PC-3 (cell line): ENCODE results near the gene HOXB6. TPM values are rescaled to one million over a fixed set of nuclear protein-coding genes. Genes with fewer than 3 reads are reported as not detected.

Experiments used
- ATAC-seq: fragments of 200-7000 bp; cut with Tn5 transposase; 2 replicates; pipeline ENCODE4 v1.9.1; 2020; ENCODE audit warnings: mild to moderate bottlenecking, moderate library complexity
- BruUV-seq: library from RNA; stranded (reverse); fragments of 400-500 nt; replicated peaks from 2 replicates; lab custom pipeline; 2021; lab: Mats Ljungman, UMichigan
- CTCF ChIA-PET: fragments of 300-600 bp; sonication (Branson Sonifier 250); formaldehyde crosslinking; loops from one replicate; lab custom pipeline; 2022; ENCODE audit warnings: antibody characterized with exemption; lab: Charles Lee
- POLR2A ChIA-PET: fragments of 300-600 bp; sonication (Branson Sonifier 250); formaldehyde crosslinking; loops from one replicate; lab custom pipeline; 2022; ENCODE audit warnings: antibody characterized with exemption; ENCODE audit not compliant: unreplicated experiment; lab: Charles Lee
- DNase-seq: peaks from one replicate; pipeline ENCODE4 v3.0.0-alpha.2; 2015
- H2AFZ ChIP-seq: fragments of 300-600 bp; sonication (generic); 2 replicates; pipeline ENCODE4 v1.6.0; 2016; ENCODE audit warnings: antibody characterized with exemption, low read length
- H3F3A ChIP-seq: fragments of 300-600 bp; sonication (generic); one replicate; pipeline ENCODE4 v1.6.0; 2017; ENCODE audit warnings: antibody characterized with exemption, low read length, control low read depth, mild to moderate bottlenecking; ENCODE audit not compliant: unreplicated experiment
- H3K27ac ChIP-seq: fragments of 300-600 bp; sonication (generic); 2 replicates; pipeline ENCODE4 v1.5.1; 2016; ENCODE audit warnings: mild to moderate bottlenecking, low read length
- H3K27me3 ChIP-seq: fragments of 300-600 bp; sonication (generic); 2 replicates; pipeline ENCODE4 v1.6.1; 2016; ENCODE audit warnings: low read length, mixed read lengths
- H3K36me3 ChIP-seq: fragments of 300-600 bp; sonication (generic); 2 replicates; pipeline ENCODE4 v1.6.1; 2016; ENCODE audit warnings: low read depth, mixed run types, low read length, mixed read lengths
- H3K4me1 ChIP-seq: fragments of 300-600 bp; sonication (generic); 2 replicates; pipeline ENCODE4 v1.5.1; 2016; ENCODE audit warnings: low read length; ENCODE audit not compliant: insufficient read depth
- H3K4me2 ChIP-seq: fragments of 300-600 bp; sonication (generic); 2 replicates; pipeline ENCODE4 v1.6.0; 2016; ENCODE audit warnings: low read length
- H3K4me3 ChIP-seq: fragments of 300-600 bp; sonication (generic); 2 replicates; pipeline ENCODE4 v1.5.1; 2016; ENCODE audit warnings: mild to moderate bottlenecking, low read length, mixed read lengths
- H3K79me2 ChIP-seq: fragments of 300-600 bp; sonication (generic); 2 replicates; pipeline ENCODE4 v1.6.1; 2017; ENCODE audit warnings: low read length, mixed read lengths
- H3K9ac ChIP-seq: fragments of 300-600 bp; sonication (generic); 2 replicates; pipeline ENCODE4 v1.6.0; 2016; ENCODE audit warnings: mild to moderate bottlenecking, low read length
- H3K9me2 ChIP-seq: fragments of 300-600 bp; sonication (generic); replicated peaks from 2 replicates; pipeline ENCODE4 v1.6.1; 2016; ENCODE audit warnings: mixed run types, low read length, mixed read lengths
- H3K9me3 ChIP-seq: fragments of 300-600 bp; sonication (generic); 2 replicates; pipeline ENCODE4 v1.6.1; 2016; ENCODE audit warnings: low read length, mixed read lengths
- H4K20me1 ChIP-seq: fragments of 300-600 bp; sonication (generic); 2 replicates; pipeline ENCODE4 v1.6.1; 2016; ENCODE audit warnings: low read length, mixed read lengths
- EZH2 ChIP-seq: fragments of 300-600 bp; sonication (generic); IDR thresholded peaks from one replicate; pipeline ENCODE4 v1.6.1; 2017; ENCODE audit warnings: antibody characterized with exemption, mild to moderate bottlenecking, low read length; ENCODE audit not compliant: unreplicated experiment
- EZH2phosphoT487 ChIP-seq: fragments of 300-600 bp; sonication (generic); IDR thresholded peaks from 2 replicates; pipeline ENCODE4 v1.6.1; 2018; ENCODE audit warnings: mild to moderate bottlenecking, antibody characterized with exemption, low read length, borderline replicate concordance
- intact Hi-C: fragments of 100-400 bp; cut with micrococcal nuclease; formaldehyde crosslinking; loops from 2 replicates; pipeline ENCODE4 v1.9.0; 2023
- total RNA-seq: library from RNA; depleted of rRNA; stranded (reverse); fragments of >200 nt; gene quantifications from 2 replicates; pipeline ENCODE4 v1.2.3, GENCODE V29; 2014
- TF ChIP-seq, protein P1 (sequence below): fragments of 300-600 bp; sonication (generic); conservative IDR thresholded peaks from 2 replicates; pipeline ENCODE4 v1.5.1; 2017; ENCODE audit warnings: antibody characterized with exemption, low read depth, mild to moderate bottlenecking, low read length

HOXB6 gene
- total RNA-seq, 1 experiment from 2014 or later = 9.5 TPM

DNA sequence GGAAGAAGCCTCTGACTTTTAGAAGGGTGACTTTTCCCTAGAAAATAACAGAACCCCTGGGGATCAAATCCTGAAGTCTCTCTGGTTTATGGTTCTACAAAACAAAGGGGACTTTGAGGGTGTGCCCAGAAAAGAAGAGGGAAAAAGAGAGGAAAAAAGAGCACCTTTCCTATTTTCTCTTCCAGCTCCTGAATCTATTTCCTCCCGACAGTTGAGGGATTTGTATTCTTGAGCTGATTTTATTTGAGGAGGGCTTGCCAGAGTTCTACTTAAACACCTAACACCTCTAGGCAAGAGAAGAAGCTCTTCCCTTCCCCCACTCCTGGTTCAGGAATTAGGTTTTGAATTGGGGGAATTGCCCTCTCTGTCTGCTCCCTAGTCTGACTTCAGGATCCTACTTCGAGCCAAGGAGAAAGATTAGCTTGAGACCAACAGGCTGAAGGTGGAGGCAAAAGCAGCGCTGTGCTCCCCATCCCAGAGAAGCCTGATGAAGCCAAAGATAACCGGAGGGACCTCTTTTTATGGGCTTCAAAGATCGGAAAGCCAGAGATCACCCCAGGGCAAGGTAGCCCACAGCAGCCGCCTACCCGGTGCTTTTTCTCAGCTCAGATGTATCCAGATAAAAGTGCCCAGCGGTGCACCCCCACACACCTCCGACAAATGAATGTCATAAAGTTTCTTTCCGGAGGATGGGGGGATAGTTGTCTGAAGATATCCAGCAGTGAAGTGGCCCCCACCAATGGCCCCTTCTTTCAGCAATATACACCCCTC is 15.5 kb downstream of the HOXB6 start:
- no peak for TF ChIP-seq EZH2phosphoT487
- TF ChIP-seq EZH2 = no peak
- TF ChIP-seq, protein P1, sequence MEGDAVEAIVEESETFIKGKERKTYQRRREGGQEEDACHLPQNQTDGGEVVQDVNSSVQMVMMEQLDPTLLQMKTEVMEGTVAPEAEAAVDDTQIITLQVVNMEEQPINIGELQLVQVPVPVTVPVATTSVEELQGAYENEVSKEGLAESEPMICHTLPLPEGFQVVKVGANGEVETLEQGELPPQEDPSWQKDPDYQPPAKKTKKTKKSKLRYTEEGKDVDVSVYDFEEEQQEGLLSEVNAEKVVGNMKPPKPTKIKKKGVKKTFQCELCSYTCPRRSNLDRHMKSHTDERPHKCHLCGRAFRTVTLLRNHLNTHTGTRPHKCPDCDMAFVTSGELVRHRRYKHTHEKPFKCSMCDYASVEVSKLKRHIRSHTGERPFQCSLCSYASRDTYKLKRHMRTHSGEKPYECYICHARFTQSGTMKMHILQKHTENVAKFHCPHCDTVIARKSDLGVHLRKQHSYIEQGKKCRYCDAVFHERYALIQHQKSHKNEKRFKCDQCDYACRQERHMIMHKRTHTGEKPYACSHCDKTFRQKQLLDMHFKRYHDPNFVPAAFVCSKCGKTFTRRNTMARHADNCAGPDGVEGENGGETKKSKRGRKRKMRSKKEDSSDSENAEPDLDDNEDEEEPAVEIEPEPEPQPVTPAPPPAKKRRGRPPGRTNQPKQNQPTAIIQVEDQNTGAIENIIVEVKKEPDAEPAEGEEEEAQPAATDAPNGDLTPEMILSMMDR = no peak
- ChIA-PET POLR2A (no interaction called here), CTCF (interaction anchor here (1.6 kb wide), 1 partner anchor 255 kb away, joined by 3 read pairs; no protein-coding TSS in a partner anchor)
- intact Hi-C loops = no loop called here
- no peaks in the 10 kb centered on the region for H3K9me2 ChIP-seq
- H3K36me3 ChIP-seq = no peaks in the 10 kb centered on the region
- BruUV-seq = no TSS peak
- no peak overlapping the region for H2AFZ ChIP-seq
- H3K4me2 ChIP-seq = no peak overlapping the region
- DNase-seq (no peak), ATAC-seq (no peak)
- no peaks in the 10 kb centered on the region for H3K9me3 ChIP-seq
- H3K4me1 ChIP-seq = peaks cover 18% of the 10 kb centered on the region
- no peaks in the 10 kb centered on the region for H3K27me3 ChIP-seq
- no peaks in the 10 kb centered on the region for H4K20me1 ChIP-seq
- H3K79me2 ChIP-seq = 0 out of 2 replicates have a peak, but pooled peaks cover under 1% of the 10 kb centered on the region
- no peak overlapping the region for H3K4me3 ChIP-seq
- H3K27ac ChIP-seq = no peak overlapping the region
- no peaks in the 10 kb centered on the region for H3F3A ChIP-seq
- no peak overlapping the region for H3K9ac ChIP-seq

DNA sequence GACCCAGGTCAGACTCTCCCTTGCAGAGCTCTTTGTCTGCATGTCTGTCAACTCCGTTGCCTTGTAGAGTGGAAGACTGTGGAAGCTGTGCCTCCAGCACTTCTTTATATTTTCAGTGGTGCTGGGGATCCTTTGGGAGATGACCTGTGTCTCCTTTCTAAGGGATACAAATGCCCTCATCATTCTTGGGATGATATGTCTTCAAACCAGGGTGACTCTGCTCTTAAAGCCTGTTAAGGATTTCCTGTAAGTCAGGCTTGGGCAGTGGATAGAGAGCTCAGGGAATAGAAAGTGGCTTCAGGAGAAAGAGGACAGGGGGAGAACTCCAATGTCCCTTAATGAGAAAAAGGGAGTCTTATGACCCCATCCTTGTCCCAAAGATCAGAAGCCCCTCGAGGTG is 16.3 kb downstream of the HOXB6 start:
- ATAC-seq (no peak), DNase-seq (no peak)
- H3K27ac ChIP-seq = no peak overlapping the region
- H3K36me3 ChIP-seq = no peaks in the 10 kb centered on the region
- no peaks in the 10 kb centered on the region for H4K20me1 ChIP-seq
- 0 out of 2 replicates have a peak, but pooled peaks cover 6% of the 10 kb centered on the region for H3K79me2 ChIP-seq
- no peaks in the 10 kb centered on the region for H3K9me3 ChIP-seq
- no peak overlapping the region for H3K4me3 ChIP-seq
- no peak overlapping the region for H2AFZ ChIP-seq
- POLR2A ChIA-PET = no interaction called here
- no peak overlapping the region for H3K9ac ChIP-seq
- H3K27me3 ChIP-seq = no peaks in the 10 kb centered on the region
- CTCF ChIA-PET = interaction anchor here (1.6 kb wide), 1 partner anchor 255 kb away, joined by 3 read pairs; no protein-coding TSS in a partner anchor
- TF ChIP-seq EZH2 (no peak), EZH2phosphoT487 (no peak)
- TF ChIP-seq, protein P1 = no peak
- H3K9me2 ChIP-seq = no peaks in the 10 kb centered on the region
- H3K4me1 ChIP-seq = peaks cover 22% of the 10 kb centered on the region
- no peak overlapping the region for H3K4me2 ChIP-seq
- intact Hi-C loops = no loop called here
- BruUV-seq = no TSS peak
- no peaks in the 10 kb centered on the region for H3F3A ChIP-seq

DNA sequence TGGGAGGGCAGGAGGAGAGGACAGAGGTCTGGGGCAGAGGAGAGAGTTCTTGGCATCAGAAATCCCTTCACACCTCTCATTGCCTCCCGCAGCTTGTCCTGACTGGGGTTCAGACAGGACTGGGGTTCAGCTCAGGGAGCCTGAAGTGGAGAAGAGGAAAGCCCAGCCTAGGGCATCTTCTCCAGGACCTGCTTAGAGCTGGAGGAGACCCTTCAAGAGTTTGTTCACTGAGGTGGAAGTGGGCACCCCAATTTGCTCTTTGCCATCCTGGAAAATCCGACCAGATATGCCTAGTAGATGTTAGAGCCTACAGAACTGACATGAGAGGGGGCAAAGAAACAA is 16.7 kb downstream of the HOXB6 start:
- H3K9ac ChIP-seq = no peak overlapping the region
- H3K27ac ChIP-seq = no peak overlapping the region
- no peaks in the 10 kb centered on the region for H3K27me3 ChIP-seq
- H3K9me3 ChIP-seq = no peaks in the 10 kb centered on the region
- H4K20me1 ChIP-seq = no peaks in the 10 kb centered on the region
- no peak overlapping the region for H2AFZ ChIP-seq
- no peaks in the 10 kb centered on the region for H3F3A ChIP-seq
- H3K36me3 ChIP-seq = no peaks in the 10 kb centered on the region
- H3K9me2 ChIP-seq = no peaks in the 10 kb centered on the region
- CTCF ChIA-PET = interaction anchor here (1.0 to 1.6 kb wide), 3 partner anchors 131 to 254 kb away, joined by 3 read pairs; no protein-coding TSS in a partner anchor
- 0 out of 2 replicates have a peak, but pooled peaks cover 6% of the 10 kb centered on the region for H3K79me2 ChIP-seq
- intact Hi-C loops = no loop called here
- no TSS peak for BruUV-seq
- peaks cover 22% of the 10 kb centered on the region for H3K4me1 ChIP-seq
- no peak overlapping the region for H3K4me2 ChIP-seq
- POLR2A ChIA-PET = interaction anchor here (0.5 to 1.1 kb wide), 2 partner anchors 116 to 323 kb away, joined by 3 to 5 read pairs; no protein-coding TSS in a partner anchor
- DNase-seq (no peak), ATAC-seq (no peak)
- H3K4me3 ChIP-seq = no peak overlapping the region
- no peak for TF ChIP-seq EZH2
